NT2/D1 (cell line): ENCODE results near the gene ZMYND11.

Experiments
- YY1 ChIP-seq: IDR thresholded peaks from 2 replicates; pipeline ENCODE4 v1.6.1; 2011; ENCODE audit not compliant: insufficient read length, insufficient read depth
- ZNF274 ChIP-seq: IDR thresholded peaks from 2 replicates; pipeline ENCODE4 v1.6.1; 2011; ENCODE audit warnings: mild to moderate bottlenecking, low read depth, low read length

DNA sequence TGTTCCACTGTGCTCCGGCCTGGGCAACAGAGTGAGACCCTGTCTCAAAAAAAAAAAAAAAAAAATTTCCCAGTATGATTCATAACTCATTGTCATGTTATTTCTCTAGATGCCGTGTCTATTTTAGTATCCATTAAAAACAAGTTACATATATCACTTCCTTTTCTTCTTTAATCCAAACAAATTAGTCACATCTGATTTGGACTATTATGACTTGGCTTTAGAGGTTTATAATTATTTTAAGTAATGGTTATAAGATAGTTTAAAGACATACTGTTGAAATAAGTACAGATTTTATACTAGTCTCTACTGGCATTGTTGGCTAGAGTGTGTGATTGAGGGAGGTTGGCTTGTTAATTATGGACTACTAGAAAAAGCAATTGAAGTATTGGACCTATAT lies 53.3 kb downstream of the ZMYND11 start:
- no peak for TF ChIP-seq ZNF274
- no peak for TF ChIP-seq YY1
